Peyer's patch (tissue), 4 donors: ENCODE data around the gene EP400. TPM values are rescaled to one million over a fixed set of nuclear protein-coding genes. Genes with fewer than 3 reads are reported as not detected.

Experiments used
- DNase-seq, 3 donors: peaks; one replicate each; pipeline ENCODE4 v3.0.0-alpha.2; 2017 to 2019
- H3K27ac ChIP-seq, 4 donors: fragments of 200-600 bp; sonication (generic); one replicate each; pipeline ENCODE4 v1.5.1; 2016 to 2019
- H3K27me3 ChIP-seq, 2 donors: fragments of 200-600 bp; sonication (generic); one replicate each; pipeline ENCODE4 v1.5.1; 2019
- H3K36me3 ChIP-seq, 3 donors: fragments of 200-600 bp; sonication (generic); one replicate each; pipeline ENCODE4 v1.5.1; 2016 to 2019
- H3K4me1 ChIP-seq, 4 donors: fragments of 200-600 bp; sonication (generic); one replicate each; pipeline ENCODE4 v1.5.1; 2016 to 2019
- H3K4me3 ChIP-seq, 4 donors: fragments of 200-600 bp; sonication (generic); 1 replicate in 3 of 4; 2 replicates in 1 of 4; pipeline ENCODE4 v1.5.1; 2016 to 2019; ENCODE audit warnings: mild to moderate bottlenecking in 1 of 4
- H3K9me3 ChIP-seq, 4 donors: fragments of 200-600 bp; sonication (generic); one replicate each; pipeline ENCODE4 v1.5.1; 2016 to 2019; ENCODE audit warnings: mild to moderate bottlenecking in 1 of 4
- CTCF ChIP-seq, 6 experiments: fragments of 450-650 bp in 4 of 6; fragments of 200-600 bp in 2 of 6; sonication (generic) in 1 of 6; IDR thresholded peaks; one replicate each; pipeline ENCODE4 v1.5.1; 2017 to 2019; ENCODE audit warnings: antibody characterized with exemption in 6 of 6, mild to moderate bottlenecking in 3 of 6, moderate library complexity in 1 of 6
- POLR2A ChIP-seq, 2 donors: fragments of 450-650 bp; IDR thresholded peaks; one replicate each; pipeline ENCODE4 v1.5.1; 2017; ENCODE audit warnings: antibody characterized with exemption in 2 of 2, mild to moderate bottlenecking in 2 of 2, moderate library complexity in 2 of 2
- total RNA-seq, 4 donors: library from RNA; depleted of rRNA; stranded (reverse); fragments of >200 nt; gene quantifications; one replicate each; pipeline ENCODE4 v1.1.0, GENCODE V29; 2016

Gene EP400
- total RNA-seq, 4 donors from 2014 or later, result 22.1 to 60.2 (median 49.2) TPM

- DNase-seq, result no peak
- Histone ChIP-seq H3K27me3 (no peaks in the 10 kb centered on the region), H3K4me3 (no peak overlapping the region), H3K9me3 (no peaks in the 10 kb centered on the region), H3K36me3 (peaks cover 0 to 71% (median 0%) of the 10 kb centered on the region in 3 donors), H3K27ac (no peak overlapping the region), H3K4me1 (no peaks in the 10 kb centered on the region)
- TF ChIP-seq CTCF (IDR thresholded peaks at IDR 0.05) (no peak), POLR2A (IDR thresholded peaks at IDR 0.05) (no peak)
Observed at GRCh38 chr12:132115500-132115899, 165.8 kb downstream of the EP400 start.

GRCh38 chr12:132116709-132117557, 167.2 kb downstream of the EP400 start:
- Histone ChIP-seq H3K4me3 (no peak overlapping the region), H3K27me3 (no peaks in the 10 kb centered on the region), H3K27ac (no peak overlapping the region), H3K9me3 (no peaks in the 10 kb centered on the region), H3K4me1 (no peaks in the 10 kb centered on the region), H3K36me3 (peaks cover 0 to 71% (median 0%) of the 10 kb centered on the region in 3 donors)
- TF ChIP-seq CTCF (IDR thresholded peaks at IDR 0.05) (no peak), POLR2A (IDR thresholded peaks at IDR 0.05) (no peak)
- no peak for DNase-seq

GRCh38 chr12:132117558-132117875, 167.8 kb downstream of the EP400 start:
- Histone ChIP-seq H3K4me1 (no peaks in the 10 kb centered on the region), H3K4me3 (no peak overlapping the region), H3K36me3 (peaks cover 0 to 74% (median 0%) of the 10 kb centered on the region in 3 donors), H3K27ac (no peak overlapping the region), H3K27me3 (no peaks in the 10 kb centered on the region), H3K9me3 (no peaks in the 10 kb centered on the region)
- TF ChIP-seq CTCF (IDR thresholded peaks at IDR 0.05) (no peak), POLR2A (IDR thresholded peaks at IDR 0.05) (no peak)
- no peak for DNase-seq

- Histone ChIP-seq H3K27ac (no peak overlapping the region), H3K27me3 (no peaks in the 10 kb centered on the region), H3K36me3 (peaks cover 0 to 71% (median 0%) of the 10 kb centered on the region in 3 donors), H3K4me3 (no peak overlapping the region), H3K4me1 (no peaks in the 10 kb centered on the region), H3K9me3 (no peaks in the 10 kb centered on the region)
- no peak for TF ChIP-seq POLR2A (IDR thresholded peaks at IDR 0.05)
- TF ChIP-seq CTCF (IDR thresholded peaks at IDR 0.05), result no peak
- no peak for DNase-seq
Observed at GRCh38 chr12:132118876-132119275, 169.1 kb downstream of the EP400 start.

- no peak for TF ChIP-seq POLR2A (IDR thresholded peaks at IDR 0.05)
- TF ChIP-seq CTCF (IDR thresholded peaks at IDR 0.05), result no peak
- no peaks in the 10 kb centered on the region for H3K9me3 ChIP-seq
- H3K27ac ChIP-seq, result no peak overlapping the region
- no peak for DNase-seq
- H3K4me3 ChIP-seq, result no peak overlapping the region
- H3K36me3 ChIP-seq, result peaks cover 0 to 66% (median 0%) of the 10 kb centered on the region in 3 donors
- H3K27me3 ChIP-seq, result no peaks in the 10 kb centered on the region
- H3K4me1 ChIP-seq, result no peaks in the 10 kb centered on the region
Observed at GRCh38 chr12:132121283-132121682, 171.5 kb downstream of the EP400 start.
